ENCODE results near the gene TET3.

The TET3 gene

GRCh38 chr2:73952499-73953446, 31.9 kb upstream of the TET3 start:
- in situ Hi-C loops (cut with HindIII; ENCODE audit: low sequenced_read_pairs) = no loop called here
- no peak for DNase-seq (ENCODE audit: low read depth)
- H3K4me3 ChIP-seq (ENCODE audit: low read depth, low read length) = no peak overlapping the region
- TF ChIP-seq CTCF (IDR thresholded peaks at IDR 0.05; ENCODE audit: low read depth, low read length, missing control alignments) = no peak

- in situ Hi-C loops (cut with HindIII; ENCODE audit: low sequenced_read_pairs) = no loop called here
- no peak for DNase-seq (ENCODE audit: low read depth)
- no peak overlapping the region for H3K4me3 ChIP-seq (ENCODE audit: low read depth, low read length)
- TF ChIP-seq CTCF (IDR thresholded peaks at IDR 0.05; ENCODE audit: low read depth, low read length, missing control alignments) = no peak
These were observed 28.4 kb upstream of the TET3 start for GRCh38 chr2:73956218-73956865.

- H3K4me3 ChIP-seq (ENCODE audit: low read depth, low read length) = no peak overlapping the region
- in situ Hi-C loops (cut with HindIII; ENCODE audit: low sequenced_read_pairs) = no loop called here
- TF ChIP-seq CTCF (IDR thresholded peaks at IDR 0.05; ENCODE audit: low read depth, low read length, missing control alignments) = no peak
- DNase-seq (ENCODE audit: low read depth) = no peak
These were observed 23.4 kb upstream of the TET3 start for GRCh38 chr2:73961274-73961673.

GRCh38 chr2:73961823-73962615, 22.7 kb upstream of the TET3 start:
- no peak for TF ChIP-seq CTCF (IDR thresholded peaks at IDR 0.05; ENCODE audit: low read depth, low read length, missing control alignments)
- in situ Hi-C loops (cut with HindIII; ENCODE audit: low sequenced_read_pairs) = no loop called here
- DNase-seq (ENCODE audit: low read depth) = no peak
- no peak overlapping the region for H3K4me3 ChIP-seq (ENCODE audit: low read depth, low read length)

GRCh38 chr2:73962798-73963197, 21.9 kb upstream of the TET3 start:
- no peak for DNase-seq (ENCODE audit: low read depth)
- TF ChIP-seq CTCF (IDR thresholded peaks at IDR 0.05; ENCODE audit: low read depth, low read length, missing control alignments) = no peak
- in situ Hi-C loops (cut with HindIII; ENCODE audit: low sequenced_read_pairs) = no loop called here
- H3K4me3 ChIP-seq (ENCODE audit: low read depth, low read length) = no peak overlapping the region

GRCh38 chr2:73963385-73964120, 21.2 kb upstream of the TET3 start:
- in situ Hi-C loops (cut with HindIII; ENCODE audit: low sequenced_read_pairs) = no loop called here
- no peak for TF ChIP-seq CTCF (IDR thresholded peaks at IDR 0.05; ENCODE audit: low read depth, low read length, missing control alignments)
- DNase-seq (ENCODE audit: low read depth) = no peak
- no peak overlapping the region for H3K4me3 ChIP-seq (ENCODE audit: low read depth, low read length)
